HG02943 (cell line): ENCODE data around the gene MYL3.

ENCODE experiments used
- ATAC-seq: cut with Tn5 transposase; IDR thresholded peaks from one replicate; pipeline ENCODE4 v1.9.1; 2021; ENCODE audit warnings: mild to moderate bottlenecking, low read depth, moderate library complexity; ENCODE audit not compliant: unreplicated experiment

MYL3 gene

GRCh38 chr3:46851364-46852333 is 11.6 kb downstream of the MYL3 start:
- ATAC-seq = no peak

GRCh38 chr3:46850468-46850779 is 12.8 kb downstream of the MYL3 start:
- no peak for ATAC-seq

GRCh38 chr3:46849686-46850467 is 13.4 kb downstream of the MYL3 start:
- ATAC-seq = no peak

- no peak for ATAC-seq
Measured at GRCh38 chr3:46849045-46849631, 14.1 kb downstream of the MYL3 start.

- ATAC-seq = no peak
Measured at GRCh38 chr3:46848271-46849044, 14.8 kb downstream of the MYL3 start.

GRCh38 chr3:46847744-46848143 is 15.5 kb downstream of the MYL3 start:
- no peak for ATAC-seq

GRCh38 chr3:46846624-46847542 is 16.4 kb downstream of the MYL3 start:
- ATAC-seq = no peak

GRCh38 chr3:46845860-46846623 is 17.2 kb downstream of the MYL3 start:
- peak; percentile 51 for ATAC-seq

GRCh38 chr3:46845397-46845859 is 17.8 kb downstream of the MYL3 start:
- peak; percentile 19 for ATAC-seq

- ATAC-seq = no peak
Measured at GRCh38 chr3:46844881-46845312, 18.3 kb downstream of the MYL3 start.

GRCh38 chr3:46844397-46844796 is 18.8 kb downstream of the MYL3 start:
- ATAC-seq = no peak

- no peak for ATAC-seq
Measured at GRCh38 chr3:46843508-46843907, 19.7 kb downstream of the MYL3 start.

GRCh38 chr3:46840491-46840890 is 22.8 kb downstream of the MYL3 start:
- no peak for ATAC-seq

GRCh38 chr3:46838301-46838700 is 24.9 kb downstream of the MYL3 start:
- no peak for ATAC-seq

GRCh38 chr3:46835491-46835890 is 27.8 kb downstream of the MYL3 start:
- no peak for ATAC-seq

- no peak for ATAC-seq
Measured at GRCh38 chr3:46835054-46835453, 28.2 kb downstream of the MYL3 start.

GRCh38 chr3:46833346-46834300 is 29.6 kb downstream of the MYL3 start:
- ATAC-seq = no peak
